Spleen (tissue), 11 donors: ENCODE measurements around the gene GNGT2. TPM values are rescaled to one million over a fixed set of nuclear protein-coding genes. Genes with fewer than 3 reads are reported as not detected.
"Not testable (repeated sequence)": the region's sequence is repeated elsewhere in the genome, so short reads cannot be mapped to it uniquely, and the experiment has no call there.

Experiments used
- DNase-seq: peaks from one replicate; pipeline ENCODE4 v3.0.0-alpha.2; 2020
- H3K27ac ChIP-seq, 8 donors: fragments of 200-600 bp; sonication (generic) in 7 of 8; 1 replicate in 4 of 8; 2 replicates in 4 of 8; pipeline versions ENCODE4 v1.5.0 to v1.8.0; 2016 to 2021; ENCODE audit warnings: inconsistent platforms in 4 of 8, mild to moderate bottlenecking in 4 of 8, moderate library complexity in 1 of 8
- H3K27me3 ChIP-seq, 7 donors: fragments of 200-600 bp; sonication (generic) in 6 of 7; replicated peaks in 1 of 7; 1 replicate in 4 of 7; 2 replicates in 3 of 7; pipeline versions ENCODE4 v1.5.0 to v1.8.0; 2016 to 2021; ENCODE audit warnings: inconsistent platforms in 3 of 7, mild to moderate bottlenecking in 1 of 7
- H3K36me3 ChIP-seq, 6 donors: fragments of 200-600 bp; sonication (generic) in 5 of 6; 1 replicate in 4 of 6; 2 replicates in 2 of 6; pipeline versions ENCODE4 v1.5.0 to v1.8.0; 2016 to 2021; ENCODE audit warnings: inconsistent platforms in 2 of 6
- H3K4me1 ChIP-seq, 6 donors: fragments of 200-600 bp; sonication (generic) in 5 of 6; 1 replicate in 3 of 6; 2 replicates in 3 of 6; pipeline versions ENCODE4 v1.5.0 to v1.8.0; 2016 to 2021; ENCODE audit warnings: inconsistent platforms in 3 of 6
- H3K4me3 ChIP-seq, 8 donors: fragments of 200-600 bp; sonication (generic) in 7 of 8; 1 replicate in 4 of 8; 2 replicates in 4 of 8; pipeline versions ENCODE4 v1.5.0 to v1.8.0; 2016 to 2021; ENCODE audit warnings: inconsistent platforms in 4 of 8, mild to moderate bottlenecking in 4 of 8, moderate library complexity in 2 of 8
- H3K9me3 ChIP-seq, 8 donors: fragments of 200-600 bp; sonication (generic) in 7 of 8; 1 replicate in 4 of 8; 2 replicates in 4 of 8; pipeline versions ENCODE4 v1.5.0 to v1.8.0; 2016 to 2021; ENCODE audit warnings: inconsistent platforms in 4 of 8
- POLR2A ChIP-seq, 3 donors: fragments of 450-650 bp; IDR thresholded peaks; one replicate each; pipeline ENCODE4 v1.5.1; 2017; ENCODE audit warnings: antibody characterized with exemption in 3 of 3, mild to moderate bottlenecking in 1 of 3
- POLR2AphosphoS5 ChIP-seq, 3 donors: sonication (generic); formaldehyde crosslinking; IDR thresholded peaks; one replicate each; pipeline ENCODE4 v1.5.1; 2017; ENCODE audit warnings: antibody characterized with exemption in 3 of 3
- WGBS, 5 donors: extraction: QIAGEN DNeasy Blood & Tissue Kit in 3 of 5; methylation state at CpG; one replicate each; pipeline versions ENCODE4 v1.1.5 to v1.1.7; 2013 to 2018; 5-methylcytosine and 5-hydroxymethylcytosine counted together
- intact Hi-C: fragments of 100-400 bp; cut with DNase I; formaldehyde crosslinking; loops from one replicate; pipeline ENCODE4 v1.15.0; 2023; ENCODE audit warnings: low total_unique reads
- polyA plus RNA-seq, 3 donors: library from polyadenylated mRNA; stranded (reverse); fragments of 200-250 nt; gene quantifications; one replicate each; pipeline ENCODE4 v1.2.1, GENCODE V29; 2013
- total RNA-seq, 7 donors: library from RNA; depleted of rRNA in 3 of 7; stranded (reverse); fragments of >200 nt in 3 of 7; fragmentation: NEBNext Ultra II Directional in 4 of 7; extraction: Animal tissue kit (Norgen Biotek cat#: 25700) in 4 of 7; gene quantifications; one replicate each; pipeline versions ENCODE4 v1.1.0 to v1.2.1, GENCODE V29; 2016 to 2021
- TF ChIP-seq, protein P1 (sequence below), 11 experiments: fragments of 200-600 bp in 7 of 11; fragments of 450-650 bp in 4 of 11; sonication (generic) in 4 of 11; IDR thresholded peaks in 8 of 11; conservative IDR thresholded peaks in 3 of 11; 1 replicate in 7 of 11; 2 replicates in 4 of 11; pipeline versions ENCODE4 v1.4.0 to v1.8.0; 2016 to 2021; ENCODE audit warnings: antibody characterized with exemption in 11 of 11, inconsistent platforms in 4 of 11, mild to moderate bottlenecking in 1 of 11
- donor health status: healthy with polysubstance abuse.
- donor health status: DM: no; HTN: no; CAD: no; lungs with moderate emphysema.
- donor health status: DM: no; HTN: no; CAD: no.
- donor health status: Bipolar disorder and iron deficiency.
- donor health status: healthy.
- donor health status: DM: no; HTN: no; CAD: no.
- donor health status: DM: yes; HTN: yes; CAD: no.

Gene GNGT2
- total and polyA plus RNA-seq, 10 donors: 17.2 to 42.9 (median 22.6) TPM

GRCh38 chr17:49191917-49192741, 18.2 kb downstream of the GNGT2 start:
- DNase-seq: peak; percentile 97
- WGBS, 5 donors: 0 to 1% (median 1%) methylated on average over 44 to 53 of the region's 53 CpGs

DNA sequence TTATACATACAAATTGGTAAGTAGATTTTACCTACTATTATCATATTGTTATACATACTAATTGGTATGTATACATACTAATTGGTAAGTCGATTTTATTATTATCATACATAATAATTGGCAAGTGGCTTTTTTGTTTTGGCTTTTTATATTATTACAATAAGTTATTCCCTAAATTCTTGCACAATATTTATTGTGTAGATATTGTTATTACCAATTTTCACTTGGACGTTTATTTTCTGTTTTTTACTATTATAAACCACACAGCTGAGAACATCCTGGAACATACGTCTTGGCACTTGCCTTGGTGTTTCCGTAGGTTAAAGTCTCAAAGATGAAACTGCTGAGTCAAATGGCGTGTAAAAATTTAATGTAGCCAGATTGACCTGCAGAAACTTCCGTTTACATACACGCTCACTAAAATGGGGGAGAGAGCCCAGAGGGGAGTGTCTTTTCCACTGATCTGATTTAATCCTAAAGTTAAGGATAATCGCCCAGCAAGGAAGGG, 18.9 kb downstream of the GNGT2 start:
- TF ChIP-seq POLR2A (IDR thresholded peaks at IDR 0.05): no peak
- TF ChIP-seq, protein P1, sequence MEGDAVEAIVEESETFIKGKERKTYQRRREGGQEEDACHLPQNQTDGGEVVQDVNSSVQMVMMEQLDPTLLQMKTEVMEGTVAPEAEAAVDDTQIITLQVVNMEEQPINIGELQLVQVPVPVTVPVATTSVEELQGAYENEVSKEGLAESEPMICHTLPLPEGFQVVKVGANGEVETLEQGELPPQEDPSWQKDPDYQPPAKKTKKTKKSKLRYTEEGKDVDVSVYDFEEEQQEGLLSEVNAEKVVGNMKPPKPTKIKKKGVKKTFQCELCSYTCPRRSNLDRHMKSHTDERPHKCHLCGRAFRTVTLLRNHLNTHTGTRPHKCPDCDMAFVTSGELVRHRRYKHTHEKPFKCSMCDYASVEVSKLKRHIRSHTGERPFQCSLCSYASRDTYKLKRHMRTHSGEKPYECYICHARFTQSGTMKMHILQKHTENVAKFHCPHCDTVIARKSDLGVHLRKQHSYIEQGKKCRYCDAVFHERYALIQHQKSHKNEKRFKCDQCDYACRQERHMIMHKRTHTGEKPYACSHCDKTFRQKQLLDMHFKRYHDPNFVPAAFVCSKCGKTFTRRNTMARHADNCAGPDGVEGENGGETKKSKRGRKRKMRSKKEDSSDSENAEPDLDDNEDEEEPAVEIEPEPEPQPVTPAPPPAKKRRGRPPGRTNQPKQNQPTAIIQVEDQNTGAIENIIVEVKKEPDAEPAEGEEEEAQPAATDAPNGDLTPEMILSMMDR (IDR thresholded peaks at IDR 0.05 in 8 of 11, conservative IDR thresholded peaks at IDR 0.05 in 3 of 11): no peak
- no peak for TF ChIP-seq POLR2AphosphoS5 (IDR thresholded peaks at IDR 0.05)
- no peaks in the 10 kb centered on the region for H3K36me3 ChIP-seq
- H3K27ac ChIP-seq: peak overlapping the region; percentile 93 to 99 (median 97)
- H3K4me3 ChIP-seq: peak overlapping the region; percentile 60 to 78 (median 68)
- intact Hi-C loops: no loop called here
- 4 to 8% (median 6%) methylated on average over 8 of the region's 8 CpGs for WGBS, 5 donors
- H3K4me1 ChIP-seq: peaks cover 5 to 48% (median 22%) of the 10 kb centered on the region in 6 donors
- no peaks in the 10 kb centered on the region for H3K27me3 ChIP-seq
- no peak for DNase-seq
- no peaks in the 10 kb centered on the region for H3K9me3 ChIP-seq

More at GRCh38 chr17:49191917-49192741, 18.2 kb downstream of the GNGT2 start:
- Histone ChIP-seq H3K9me3 (no peaks in the 10 kb centered on the region), H3K4me3 (peak overlapping the region; percentile 60 to 78 (median 68)), H3K36me3 (no peaks in the 10 kb centered on the region), H3K4me1 (peaks cover 5 to 48% (median 22%) of the 10 kb centered on the region in 6 donors), H3K27me3 (no peaks in the 10 kb centered on the region), H3K27ac (peak overlapping the region; percentile 93 to 99 (median 97))
- TF ChIP-seq, protein P1 (IDR thresholded peaks at IDR 0.05 in 8 of 11, conservative IDR thresholded peaks at IDR 0.05 in 3 of 11): peak in 10 of 11 experiments; percentile 8 to 60 (median 41)
- TF ChIP-seq POLR2A (IDR thresholded peaks at IDR 0.05): no peak
- peak; percentile 16 to 73 (median 64) for TF ChIP-seq POLR2AphosphoS5 (IDR thresholded peaks at IDR 0.05)
- intact Hi-C loops: no loop called here

- Histone ChIP-seq H3K27ac (peak overlapping the region in 7 of 8 donors; percentile 93 to 99 (median 97)), H3K4me1 (peaks cover 5 to 46% (median 22%) of the 10 kb centered on the region in 6 donors), H3K27me3 (no peaks in the 10 kb centered on the region), H3K36me3 (no peaks in the 10 kb centered on the region), H3K9me3 (peaks cover 0 to 5% (median under 1%) of the 10 kb centered on the region in 8 donors), H3K4me3 (no peak overlapping the region)
- DNase-seq: no peak
- intact Hi-C loops: no loop called here
- no peak for TF ChIP-seq POLR2AphosphoS5 (IDR thresholded peaks at IDR 0.05)
- TF ChIP-seq POLR2A (IDR thresholded peaks at IDR 0.05): no peak
- TF ChIP-seq, protein P1 (IDR thresholded peaks at IDR 0.05 in 8 of 11, conservative IDR thresholded peaks at IDR 0.05 in 3 of 11): no peak
- 30 to 57% (median 50%) methylated on average over 4 of the region's 4 CpGs for WGBS, 5 donors
These were observed 19.4 kb downstream of the GNGT2 start for GRCh38 chr17:49190932-49191331.

DNA sequence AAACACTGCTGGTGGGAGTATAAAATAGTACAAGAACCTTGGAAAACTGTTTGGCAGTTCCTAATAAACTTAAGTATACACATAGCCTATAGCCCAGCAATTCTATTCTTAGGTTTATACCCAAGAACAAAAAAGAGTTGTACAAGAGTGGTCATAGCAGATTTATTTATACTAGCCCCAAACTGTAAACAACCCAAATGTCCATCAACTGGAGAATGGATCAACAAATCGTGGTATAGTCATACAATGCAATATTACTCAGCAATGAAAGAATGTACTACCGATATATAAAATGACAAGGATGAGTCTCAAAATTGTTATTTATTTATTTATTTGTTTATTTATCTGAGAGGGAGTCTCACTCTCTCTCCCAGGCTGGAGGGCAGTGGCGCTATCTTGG, 23.1 kb downstream of the GNGT2 start:
- H3K9me3 ChIP-seq: peaks cover 0 to 26% (median 14%) of the 10 kb centered on the region in 8 donors
- 90 to 99% (median 96%) methylated on average over 3 of the region's 3 CpGs for WGBS, 5 donors
- TF ChIP-seq, protein P1 (IDR thresholded peaks at IDR 0.05 in 8 of 11, conservative IDR thresholded peaks at IDR 0.05 in 3 of 11): no peak
- TF ChIP-seq POLR2AphosphoS5 (IDR thresholded peaks at IDR 0.05) (no peak), POLR2A (IDR thresholded peaks at IDR 0.05) (no peak)
- intact Hi-C loops: no loop called here
- H3K4me3 ChIP-seq: no peak overlapping the region
- no peaks in the 10 kb centered on the region for H3K27me3 ChIP-seq
- peaks cover 5 to 19% (median 10%) of the 10 kb centered on the region in 6 donors for H3K4me1 ChIP-seq
- DNase-seq: no peak
- no peaks in the 10 kb centered on the region for H3K36me3 ChIP-seq
- no peak overlapping the region for H3K27ac ChIP-seq

DNA sequence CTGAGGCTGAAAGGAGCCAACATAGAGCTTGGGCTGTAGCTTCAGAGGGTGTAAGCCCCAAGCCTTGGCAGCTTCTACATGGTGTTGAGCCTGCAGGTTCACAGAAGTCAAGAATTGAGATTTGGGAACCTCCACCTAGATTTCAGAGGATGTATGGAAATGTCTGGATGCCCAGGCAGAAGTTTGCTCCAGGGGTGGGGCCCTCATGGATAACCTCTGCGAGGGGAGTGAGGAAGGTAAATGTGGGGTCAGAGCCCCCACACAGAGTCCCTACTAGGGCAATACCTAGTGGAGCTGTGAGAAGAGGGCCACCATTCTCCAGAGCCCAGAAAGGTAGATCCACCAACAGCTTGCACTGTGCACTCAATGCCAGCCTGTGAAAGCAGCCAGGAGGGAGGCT, 25.0 kb downstream of the GNGT2 start:
- H3K36me3 ChIP-seq, DNase-seq, H3K27me3 ChIP-seq, H3K27ac ChIP-seq, intact Hi-C loops, H3K4me3 ChIP-seq: not testable (repeated sequence)
- Histone ChIP-seq H3K9me3 (peaks cover 0 to 26% (median 14%) of the 10 kb centered on the region in 8 donors), H3K4me1 (peaks cover 0 to 10% (median 1%) of the 10 kb centered on the region in 6 donors)
- 90 to 100% (median 100%) methylated on average over 1 of the region's 1 CpG for WGBS, 5 donors

DNA sequence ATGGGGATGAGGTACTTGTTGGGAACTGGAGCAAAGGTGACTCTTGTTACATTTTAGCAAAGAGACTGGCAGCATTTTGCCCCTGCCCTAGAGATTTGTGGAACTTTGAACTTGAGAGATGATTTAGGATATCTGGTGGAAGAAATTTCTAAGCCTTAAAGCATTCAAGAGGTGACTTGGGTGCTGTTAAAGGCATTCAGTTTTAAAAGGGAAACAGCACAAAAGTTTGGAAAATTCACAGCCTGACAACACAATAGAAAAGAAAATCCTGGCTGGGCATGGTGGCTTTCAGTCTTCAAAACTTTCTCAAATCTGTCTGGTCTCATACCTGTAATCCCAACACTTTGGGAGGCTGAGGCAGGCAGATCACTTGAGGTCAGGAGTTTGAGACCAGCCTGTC, 25.9 kb downstream of the GNGT2 start:
- H3K4me3 ChIP-seq, intact Hi-C loops, H3K27ac ChIP-seq, H3K27me3 ChIP-seq, H3K36me3 ChIP-seq, DNase-seq: not testable (repeated sequence)
- Histone ChIP-seq H3K9me3 (peaks cover 0 to 26% (median 14%) of the 10 kb centered on the region in 8 donors), H3K4me1 (peaks cover 0 to 13% (median 3%) of the 10 kb centered on the region in 6 donors)
